GM21528 (cell line): ENCODE measurements around the gene PALLD.
A peak's percentile ranks its signal among the peaks of the same experiment; 100 is the strongest.

Source experiments
- ATAC-seq: cut with Tn5 transposase; IDR thresholded peaks from one replicate; pipeline ENCODE4 v1.9.1; 2021; ENCODE audit warnings: mild to moderate bottlenecking, moderate library complexity; ENCODE audit not compliant: unreplicated experiment, low FRiP score

Gene PALLD

DNA sequence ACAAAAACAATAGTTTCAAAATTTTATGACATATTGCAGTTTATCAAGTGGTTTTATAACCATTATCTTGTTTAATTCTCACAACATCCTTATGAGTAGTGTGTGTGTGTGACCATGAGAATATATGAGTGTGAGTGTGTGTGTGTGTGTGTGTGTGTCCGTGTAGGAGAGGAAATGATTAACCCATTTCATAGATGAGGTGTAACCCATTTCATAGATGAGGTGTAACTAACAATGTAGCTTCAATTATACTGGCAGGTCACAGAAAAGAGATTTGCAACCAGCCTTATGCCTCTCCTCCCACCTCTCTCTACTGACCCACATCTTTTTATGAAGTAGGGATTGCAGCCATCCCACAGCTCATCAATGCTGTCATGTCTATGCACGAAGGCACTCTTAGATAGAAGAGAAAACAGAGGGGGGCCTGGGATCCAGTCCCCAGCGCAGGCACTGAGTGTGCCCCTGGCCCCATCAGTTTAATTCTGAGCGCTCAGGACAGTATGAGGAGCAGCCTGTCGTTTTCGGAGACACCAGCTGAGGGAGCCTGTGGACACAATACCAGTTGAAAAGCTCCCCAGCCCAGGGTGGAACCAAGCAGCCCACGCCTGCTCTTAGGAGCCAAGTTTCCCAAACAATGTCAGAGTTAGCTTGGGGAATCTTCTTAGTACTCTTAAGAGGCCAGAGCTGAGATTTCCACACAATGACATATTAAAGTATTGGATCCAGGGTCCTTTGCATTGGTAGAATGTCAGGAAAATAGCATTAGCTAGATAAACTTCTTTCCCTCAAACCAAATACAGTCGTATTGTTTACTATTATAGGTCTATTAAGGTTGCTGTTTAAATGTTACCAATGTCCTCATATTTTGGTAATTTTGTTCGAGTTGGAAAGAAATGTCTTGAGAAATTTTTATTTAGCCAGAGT, 88.6 kb downstream of the PALLD start:
- ATAC-seq: peak; percentile 80

GRCh38 chr4:168586926-168587325, 90.1 kb downstream of the PALLD start:
- no peak for ATAC-seq

GRCh38 chr4:168587411-168588125, 90.7 kb downstream of the PALLD start:
- ATAC-seq: no peak

DNA sequence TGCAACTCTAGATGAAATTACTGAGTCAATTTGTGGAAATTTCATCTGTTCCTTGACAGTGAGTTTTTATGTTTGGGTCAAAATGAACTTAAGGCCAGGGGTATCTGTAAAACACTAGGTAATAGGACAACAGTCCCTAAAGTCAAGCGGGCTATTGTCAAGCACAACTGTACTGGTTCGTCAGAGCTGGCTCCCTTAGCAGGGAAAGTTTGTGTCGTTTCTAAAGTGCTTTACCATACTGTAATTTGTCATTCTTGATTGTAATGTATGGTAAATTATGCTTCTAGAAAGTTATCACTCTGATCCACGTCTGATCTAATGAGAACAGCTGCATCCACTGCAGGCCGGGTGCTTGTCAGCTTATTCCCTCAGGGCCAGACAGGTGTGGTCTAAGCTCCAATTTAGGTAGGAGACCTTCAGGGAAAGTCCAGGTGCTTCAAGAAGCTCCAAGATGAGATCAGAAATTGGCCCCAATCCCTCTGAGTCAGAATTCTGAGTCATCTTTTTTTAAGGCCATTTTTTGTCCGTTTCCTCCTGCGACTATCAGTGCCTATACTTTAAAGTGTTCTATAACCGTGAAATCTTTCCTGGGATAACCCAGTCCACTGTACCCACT, 92.2 kb downstream of the PALLD start:
- no peak for ATAC-seq

DNA sequence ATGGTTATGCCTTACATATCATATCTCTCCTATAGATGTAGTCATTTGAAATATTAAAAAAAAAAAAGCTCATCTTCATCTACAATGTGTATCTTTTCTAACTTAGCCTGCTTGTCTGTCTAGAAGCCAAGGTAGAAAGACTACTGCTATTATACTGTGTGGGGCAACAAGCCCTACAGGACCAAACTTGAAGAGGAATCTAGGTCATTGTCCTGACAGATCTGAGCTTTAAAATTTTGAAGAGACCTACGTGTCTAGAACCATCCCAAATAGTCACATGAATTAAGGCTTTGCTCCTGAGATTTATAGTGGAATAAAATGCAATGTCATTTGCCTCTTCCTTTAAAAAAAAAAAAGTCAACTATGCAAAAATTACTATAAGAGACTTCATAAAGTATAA, 95.8 kb downstream of the PALLD start:
- no peak for ATAC-seq

DNA sequence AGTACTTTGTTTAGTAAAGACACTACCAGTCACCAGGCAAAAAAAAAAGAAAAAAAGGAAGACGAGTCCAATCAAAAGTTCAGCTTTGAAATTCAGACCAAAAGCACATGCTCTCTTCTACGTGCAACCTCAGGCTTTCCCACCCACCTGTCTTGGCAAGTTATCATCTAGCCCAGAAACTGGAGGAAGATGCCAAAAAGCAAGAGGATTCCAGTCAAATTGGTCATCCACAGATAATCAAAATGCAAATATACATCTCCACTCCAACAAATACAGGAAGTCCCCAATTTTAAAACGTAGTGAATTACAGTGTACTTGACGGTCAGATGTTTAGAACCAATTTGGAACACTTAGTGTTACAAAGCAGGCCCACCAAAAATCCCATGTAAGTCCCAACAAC, 96.5 kb downstream of the PALLD start:
- ATAC-seq: no peak

GRCh38 chr4:168594121-168594520, 97.3 kb downstream of the PALLD start:
- ATAC-seq: no peak

- no peak for ATAC-seq
Observed at GRCh38 chr4:168598191-168598590, 101.3 kb downstream of the PALLD start.

DNA sequence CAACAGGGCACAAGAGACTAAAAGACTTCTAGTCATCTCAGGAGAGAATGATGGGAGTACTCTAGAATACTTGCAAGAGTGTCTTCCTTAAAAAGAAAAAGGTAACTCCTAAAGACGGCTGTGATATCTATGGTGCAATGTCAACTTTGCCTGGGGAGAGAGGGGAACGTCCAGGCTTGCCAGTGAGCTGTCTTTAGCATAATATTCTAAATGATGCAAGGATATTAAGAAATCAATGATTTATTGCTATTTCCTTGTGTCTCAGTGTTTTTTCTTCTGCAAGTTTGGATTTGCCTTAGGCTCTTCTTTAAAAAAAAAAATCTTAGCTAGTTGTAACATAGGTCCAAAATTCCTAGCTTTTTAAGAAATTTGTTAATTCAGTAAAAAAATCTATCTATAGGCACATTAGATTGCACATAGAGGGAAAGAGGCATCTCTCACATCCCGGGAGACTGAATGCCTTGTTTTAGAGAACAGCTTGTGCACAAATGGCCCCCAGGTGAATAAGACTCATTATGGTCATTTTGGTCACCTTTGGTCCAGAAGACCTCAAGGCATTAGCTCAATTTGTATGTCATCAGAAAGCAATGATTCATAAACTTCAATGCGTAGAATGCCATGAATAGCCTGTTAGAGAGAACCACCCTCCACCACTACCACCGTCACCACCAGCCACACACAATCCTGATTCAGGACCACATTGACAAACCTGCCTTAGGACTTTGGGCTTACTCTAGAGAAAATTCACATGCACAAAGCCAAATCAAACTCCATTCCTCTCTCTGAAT, 104.1 kb downstream of the PALLD start:
- ATAC-seq: no peak

DNA sequence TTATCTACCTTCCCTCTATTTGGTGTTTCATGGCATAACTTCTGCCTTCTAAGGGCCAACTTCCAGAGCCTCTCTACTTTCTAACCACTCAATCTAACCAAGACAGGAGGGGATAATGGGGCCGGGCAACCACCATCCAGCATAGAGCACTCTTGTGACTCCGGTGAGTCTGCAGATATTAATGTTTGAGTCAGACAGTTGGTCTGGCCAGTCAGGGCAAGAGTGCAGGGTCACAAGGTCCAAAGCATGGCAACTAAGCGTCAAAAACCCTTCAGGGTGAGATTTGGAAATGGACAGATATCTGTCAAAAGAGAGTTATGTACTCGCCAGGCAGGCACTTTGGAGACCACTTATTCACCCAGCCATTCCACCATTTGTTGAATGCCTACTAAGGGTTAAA, 105.0 kb downstream of the PALLD start:
- ATAC-seq: no peak

DNA sequence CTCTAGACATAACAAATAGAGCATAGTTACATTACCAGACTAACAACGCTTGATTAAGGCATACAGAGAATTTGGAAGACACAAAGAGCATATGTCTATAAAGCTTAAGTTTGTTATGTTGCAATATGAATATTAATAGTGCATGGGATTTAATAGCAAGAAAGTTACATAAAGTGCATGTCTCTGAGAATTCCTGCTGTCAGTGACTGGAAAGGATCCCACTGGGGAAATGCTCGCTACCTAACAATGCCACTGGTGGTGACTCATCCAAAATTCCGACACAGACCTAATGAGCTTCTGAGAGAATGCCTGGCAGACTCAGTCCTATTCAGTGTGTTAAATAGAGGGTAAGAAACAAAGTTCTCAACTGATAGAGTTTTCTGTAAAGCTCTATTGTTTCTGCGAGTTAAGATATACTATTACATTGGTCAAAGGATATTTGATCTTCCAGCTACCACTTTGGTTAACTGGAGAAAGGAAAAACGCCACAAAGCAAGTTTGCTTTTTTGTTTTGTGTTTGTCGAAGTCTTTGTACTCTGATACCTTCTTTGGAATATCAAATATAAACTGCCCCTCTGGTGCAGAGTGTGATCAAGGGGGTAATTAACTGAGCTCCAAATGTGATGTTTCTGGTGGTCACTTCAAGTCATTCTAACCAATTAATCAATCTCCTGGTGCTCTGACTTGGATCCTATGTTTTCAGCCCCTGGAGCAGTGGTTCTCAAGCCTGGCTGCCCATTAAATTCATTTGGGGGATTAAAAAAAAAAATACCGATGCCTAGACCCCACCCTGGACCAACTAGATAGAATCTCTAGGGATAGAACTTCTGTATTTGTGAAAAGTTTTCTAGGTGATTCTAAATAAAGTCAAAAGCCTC, 107.9 kb downstream of the PALLD start:
- no peak for ATAC-seq

DNA sequence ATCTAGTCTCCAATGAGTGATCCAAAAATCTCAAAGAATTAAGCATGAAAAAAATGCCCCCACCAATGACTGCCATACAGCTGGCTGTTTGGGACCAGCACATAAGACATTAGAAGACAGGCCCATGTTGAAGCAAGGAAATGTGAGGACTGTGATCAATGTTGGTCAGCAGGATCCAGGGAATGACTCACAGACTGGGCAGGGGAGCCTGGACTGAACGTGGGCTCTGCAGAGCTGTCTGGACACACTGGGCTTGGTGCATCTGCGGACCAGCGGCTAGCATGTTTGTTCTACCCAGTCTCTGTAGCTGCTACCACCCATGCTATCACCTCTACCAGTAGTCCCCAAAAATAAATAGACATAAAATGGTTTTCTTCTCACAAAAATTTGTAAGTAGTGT, 108.6 kb downstream of the PALLD start:
- ATAC-seq: no peak

- no peak for ATAC-seq
Observed at GRCh38 chr4:168607215-168607614, 110.4 kb downstream of the PALLD start.

DNA sequence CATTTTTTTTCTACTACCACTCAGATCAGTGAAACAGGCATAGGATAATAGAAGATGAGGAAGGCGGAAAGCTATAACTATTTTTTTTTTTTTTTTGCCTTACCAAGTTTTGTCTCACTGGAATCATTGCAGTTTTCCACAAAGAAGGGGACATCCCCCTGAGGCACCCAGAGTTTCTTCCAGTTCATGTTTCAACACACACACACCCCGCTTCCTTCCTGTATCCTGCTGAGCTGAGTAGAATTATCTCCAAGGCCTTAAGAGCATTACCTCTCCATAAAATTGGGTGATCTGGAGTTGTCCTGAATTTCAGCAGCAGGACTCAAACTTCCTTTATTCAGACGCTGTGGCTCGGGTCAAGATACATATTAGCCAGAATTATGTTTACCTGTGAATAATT, 111.9 kb downstream of the PALLD start:
- ATAC-seq: no peak

- no peak for ATAC-seq
Observed at GRCh38 chr4:168609369-168609768, 112.5 kb downstream of the PALLD start.

GRCh38 chr4:168610911-168611530, 114.2 kb downstream of the PALLD start:
- no peak for ATAC-seq

DNA sequence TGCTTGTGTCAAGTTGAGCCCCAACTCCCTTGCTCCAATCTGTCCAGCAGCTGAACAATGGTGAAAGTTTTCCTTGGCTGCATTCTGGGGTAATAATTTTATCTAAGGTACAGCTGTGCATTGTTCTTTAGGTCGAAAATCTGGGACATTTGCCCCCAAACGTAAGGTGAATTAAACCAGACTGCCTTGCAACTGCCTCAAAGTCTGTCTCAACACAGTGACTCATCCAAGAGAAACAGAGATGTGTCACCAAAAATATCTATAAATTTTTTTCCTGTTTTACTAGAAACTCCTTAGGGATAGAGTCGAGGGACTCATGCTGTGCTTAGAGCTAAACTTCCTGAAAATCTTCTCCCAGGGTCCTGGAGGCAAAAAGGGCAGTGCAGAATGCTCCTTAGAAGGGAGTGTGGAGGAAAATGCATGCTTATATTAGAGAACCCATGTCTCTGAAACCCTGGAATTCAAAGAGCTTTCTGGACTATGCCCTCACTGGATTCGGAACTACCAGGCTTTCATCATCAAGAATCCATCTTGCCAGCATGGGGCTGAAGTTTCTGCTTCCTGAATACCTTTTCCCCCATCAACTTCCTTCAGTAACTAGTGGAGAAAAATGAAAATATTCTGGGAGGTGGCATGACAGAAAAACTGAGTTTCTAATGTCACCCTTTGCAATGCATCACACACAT, 115.7 kb downstream of the PALLD start:
- no peak for ATAC-seq

DNA sequence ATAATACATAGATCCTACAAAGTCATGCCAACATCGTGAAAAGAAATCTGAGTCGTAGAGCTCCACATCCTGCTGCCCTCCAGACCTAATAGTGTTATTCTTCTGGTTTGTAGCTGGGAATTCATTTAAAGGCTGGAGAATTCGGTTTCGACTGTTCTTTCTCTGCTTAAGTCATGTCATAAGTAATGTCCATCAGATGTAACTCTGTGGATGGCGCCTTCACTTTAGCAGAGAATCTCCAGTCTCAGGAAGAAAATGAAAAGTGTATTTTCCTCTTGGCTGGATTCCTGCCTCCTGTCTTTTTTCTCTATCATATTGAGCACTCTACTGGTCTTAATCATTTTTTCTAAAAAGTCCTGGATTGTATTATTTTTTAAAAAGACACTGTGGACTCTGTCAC, 117.0 kb downstream of the PALLD start:
- no peak for ATAC-seq
